ENCODE results near the gene RBM33.

Gene RBM33

GRCh38 chr7:155811895-155812761 lies 167.7 kb downstream of the RBM33 start, which contains the start of gene SHH:
TSS of gene SHH (minus strand) at chr7:155812463. CDS start at chr7:155812122, 341 bp downstream.
- no peak within 1 kb of the TSS for H3K27ac ChIP-seq (replicated peaks; ENCODE audit: low read length)
- no peak for DNase-seq (ENCODE audit: low spot score)
- H3K9me3 ChIP-seq (replicated peaks in 1 of 2; ENCODE audit: control insufficient read depth in 2 of 2, insufficient read depth in 1 of 2, low read depth in 1 of 2, low read length in 2 of 2), result no peaks in the 10 kb centered on the region
- H4K91ac ChIP-seq (ENCODE audit: low read depth, low read length, poor library complexity), result no peak within 1 kb of the TSS
- peaks cover 24 to 26% of the 10 kb centered on the region in 2 donors for H3K4me1 ChIP-seq (ENCODE audit: control insufficient read depth in 2 of 2, insufficient read depth in 1 of 2, low read depth in 1 of 2, low read length in 2 of 2)
- no peak within 1 kb of the TSS for H2AK5ac ChIP-seq (ENCODE audit: low read depth, low read length)
- H2BK15ac ChIP-seq (ENCODE audit: low read length), result no peak within 1 kb of the TSS
- peak within 1 kb of the TSS; percentile 61 for H3K18ac ChIP-seq (ENCODE audit: low read length)
- peak within 1 kb of the TSS; percentile 43 for H3K4me2 ChIP-seq (ENCODE audit: insufficient read depth, low read length, poor library complexity, severe bottlenecking)
- no peaks in the 10 kb centered on the region for H3K79me1 ChIP-seq (ENCODE audit: low read depth, low read length)
- no peaks in the 10 kb centered on the region for H3K36me3 ChIP-seq (replicated peaks in 1 of 2; ENCODE audit: control insufficient read depth in 2 of 2, insufficient read depth in 2 of 2, low read length in 2 of 2)
- no peak within 1 kb of the TSS for H2BK5ac ChIP-seq (ENCODE audit: low read length)
- peak within 1 kb of the TSS; percentile 60 for H3K23ac ChIP-seq (ENCODE audit: low read depth, low read length, poor library complexity)
- peak within 1 kb of the TSS in 1 of 2 donors; percentile 66 for H3K4me3 ChIP-seq (ENCODE audit: low read length in 2 of 2)
- H2BK12ac ChIP-seq (ENCODE audit: low read length), result no peak within 1 kb of the TSS
- WGBS, 2 donors (ENCODE audit: extremely low coverage in 2 of 2, insufficient read length in 2 of 2, insufficient replicate concordance in 1 of 2), result no CpG with 5 or more reads among the region's 53 CpGs
- H3K27me3 ChIP-seq (ENCODE audit: control insufficient read depth in 3 of 3, insufficient read depth in 3 of 3, low read depth in 1 of 3, low read length in 3 of 3), result peaks cover 57 to 96% (median 79%) of the 10 kb centered on the region in 3 experiments
- H4K8ac ChIP-seq (ENCODE audit: low read depth, low read length), result no peak within 1 kb of the TSS
- no peak within 1 kb of the TSS for H2BK120ac ChIP-seq (ENCODE audit: low read depth, low read length)
- no peak within 1 kb of the TSS for H3K14ac ChIP-seq (ENCODE audit: low read length)
- peak within 1 kb of the TSS; percentile 28 for H2AFZ ChIP-seq (ENCODE audit: low read length)
- H3K9ac ChIP-seq (ENCODE audit: low read depth, low read length, poor library complexity), result no peak within 1 kb of the TSS
- H3K4ac ChIP-seq (ENCODE audit: low read length), result no peak within 1 kb of the TSS

- H3K79me1 ChIP-seq (ENCODE audit: low read depth, low read length), result no peaks in the 10 kb centered on the region
- no peak overlapping the region for H3K27ac ChIP-seq (replicated peaks; ENCODE audit: low read length)
- H2BK120ac ChIP-seq (ENCODE audit: low read depth, low read length), result no peak overlapping the region
- H4K91ac ChIP-seq (ENCODE audit: low read depth, low read length, poor library complexity), result no peak overlapping the region
- no peak overlapping the region for H2AK5ac ChIP-seq (ENCODE audit: low read depth, low read length)
- no peak overlapping the region for H3K4me3 ChIP-seq (ENCODE audit: low read length in 2 of 2)
- H3K9ac ChIP-seq (ENCODE audit: low read depth, low read length, poor library complexity), result no peak overlapping the region
- H3K9me3 ChIP-seq (replicated peaks in 1 of 2; ENCODE audit: control insufficient read depth in 2 of 2, insufficient read depth in 1 of 2, low read depth in 1 of 2, low read length in 2 of 2), result no peaks in the 10 kb centered on the region
- peak overlapping the region; percentile 42 for H3K18ac ChIP-seq (ENCODE audit: low read length)
- DNase-seq (ENCODE audit: low spot score), result no peak
- no peak overlapping the region for H2BK5ac ChIP-seq (ENCODE audit: low read length)
- H3K27me3 ChIP-seq (ENCODE audit: control insufficient read depth in 3 of 3, insufficient read depth in 3 of 3, low read depth in 1 of 3, low read length in 3 of 3), result peaks cover 54 to 92% (median 69%) of the 10 kb centered on the region in 3 experiments
- H3K23ac ChIP-seq (ENCODE audit: low read depth, low read length, poor library complexity), result peak overlapping the region; percentile 60
- H3K4me1 ChIP-seq (ENCODE audit: control insufficient read depth in 2 of 2, insufficient read depth in 1 of 2, low read depth in 1 of 2, low read length in 2 of 2), result peaks cover 17 to 19% of the 10 kb centered on the region in 2 donors
- no peak overlapping the region for H3K14ac ChIP-seq (ENCODE audit: low read length)
- H3K4ac ChIP-seq (ENCODE audit: low read length), result no peak overlapping the region
- no peak overlapping the region for H2BK15ac ChIP-seq (ENCODE audit: low read length)
- no peak overlapping the region for H4K8ac ChIP-seq (ENCODE audit: low read depth, low read length)
- no peak overlapping the region for H2BK12ac ChIP-seq (ENCODE audit: low read length)
- H3K4me2 ChIP-seq (ENCODE audit: insufficient read depth, low read length, poor library complexity, severe bottlenecking), result no peak overlapping the region
- no CpG with 5 or more reads among the region's 8 CpGs for WGBS, 2 donors (ENCODE audit: extremely low coverage in 2 of 2, insufficient read length in 2 of 2, insufficient replicate concordance in 1 of 2)
- no peak overlapping the region for H2AFZ ChIP-seq (ENCODE audit: low read length)
- H3K36me3 ChIP-seq (replicated peaks in 1 of 2; ENCODE audit: control insufficient read depth in 2 of 2, insufficient read depth in 2 of 2, low read length in 2 of 2), result no peaks in the 10 kb centered on the region
Measured at GRCh38 chr7:155813125-155813524, 168.7 kb downstream of the RBM33 start.

- no peaks in the 10 kb centered on the region for H3K79me1 ChIP-seq (ENCODE audit: low read depth, low read length)
- WGBS, 2 donors (ENCODE audit: extremely low coverage in 2 of 2, insufficient read length in 2 of 2, insufficient replicate concordance in 1 of 2), result no CpG with 5 or more reads among the region's 19 CpGs
- H3K4ac ChIP-seq (ENCODE audit: low read length), result no peak overlapping the region
- peak overlapping the region; percentile 53 for H2AK5ac ChIP-seq (ENCODE audit: low read depth, low read length)
- H3K18ac ChIP-seq (ENCODE audit: low read length), result no peak overlapping the region
- no peak overlapping the region for H2AFZ ChIP-seq (ENCODE audit: low read length)
- H3K27me3 ChIP-seq (ENCODE audit: control insufficient read depth in 3 of 3, insufficient read depth in 3 of 3, low read depth in 1 of 3, low read length in 3 of 3), result peaks cover 51 to 92% (median 65%) of the 10 kb centered on the region in 3 experiments
- no peak overlapping the region for H3K27ac ChIP-seq (replicated peaks; ENCODE audit: low read length)
- no peak overlapping the region for H4K8ac ChIP-seq (ENCODE audit: low read depth, low read length)
- H3K36me3 ChIP-seq (replicated peaks in 1 of 2; ENCODE audit: control insufficient read depth in 2 of 2, insufficient read depth in 2 of 2, low read length in 2 of 2), result no peaks in the 10 kb centered on the region
- H3K4me2 ChIP-seq (ENCODE audit: insufficient read depth, low read length, poor library complexity, severe bottlenecking), result no peak overlapping the region
- no peak overlapping the region for H2BK120ac ChIP-seq (ENCODE audit: low read depth, low read length)
- H2BK5ac ChIP-seq (ENCODE audit: low read length), result no peak overlapping the region
- no peak overlapping the region for H3K9ac ChIP-seq (ENCODE audit: low read depth, low read length, poor library complexity)
- H2BK15ac ChIP-seq (ENCODE audit: low read length), result no peak overlapping the region
- no peak for DNase-seq (ENCODE audit: low spot score)
- H2BK12ac ChIP-seq (ENCODE audit: low read length), result no peak overlapping the region
- no peak overlapping the region for H3K4me3 ChIP-seq (ENCODE audit: low read length in 2 of 2)
- peaks cover 14 to 15% of the 10 kb centered on the region in 2 donors for H3K4me1 ChIP-seq (ENCODE audit: control insufficient read depth in 2 of 2, insufficient read depth in 1 of 2, low read depth in 1 of 2, low read length in 2 of 2)
- H3K14ac ChIP-seq (ENCODE audit: low read length), result no peak overlapping the region
- H3K9me3 ChIP-seq (replicated peaks in 1 of 2; ENCODE audit: control insufficient read depth in 2 of 2, insufficient read depth in 1 of 2, low read depth in 1 of 2, low read length in 2 of 2), result no peaks in the 10 kb centered on the region
- no peak overlapping the region for H3K23ac ChIP-seq (ENCODE audit: low read depth, low read length, poor library complexity)
- H4K91ac ChIP-seq (ENCODE audit: low read depth, low read length, poor library complexity), result no peak overlapping the region
Measured at GRCh38 chr7:155813546-155814315, 169.3 kb downstream of the RBM33 start.
